ENCODE results near the gene RXRA. TPM values are rescaled to one million over a fixed set of nuclear protein-coding genes. Genes with fewer than 3 reads are reported as not detected.

RXRA gene
- total and polyA plus RNA-seq, 2 donors (not counting 3 experiments of a cell fraction or from before 2014, with no cell fraction given): 15.4 to 37.4 TPM

DNA sequence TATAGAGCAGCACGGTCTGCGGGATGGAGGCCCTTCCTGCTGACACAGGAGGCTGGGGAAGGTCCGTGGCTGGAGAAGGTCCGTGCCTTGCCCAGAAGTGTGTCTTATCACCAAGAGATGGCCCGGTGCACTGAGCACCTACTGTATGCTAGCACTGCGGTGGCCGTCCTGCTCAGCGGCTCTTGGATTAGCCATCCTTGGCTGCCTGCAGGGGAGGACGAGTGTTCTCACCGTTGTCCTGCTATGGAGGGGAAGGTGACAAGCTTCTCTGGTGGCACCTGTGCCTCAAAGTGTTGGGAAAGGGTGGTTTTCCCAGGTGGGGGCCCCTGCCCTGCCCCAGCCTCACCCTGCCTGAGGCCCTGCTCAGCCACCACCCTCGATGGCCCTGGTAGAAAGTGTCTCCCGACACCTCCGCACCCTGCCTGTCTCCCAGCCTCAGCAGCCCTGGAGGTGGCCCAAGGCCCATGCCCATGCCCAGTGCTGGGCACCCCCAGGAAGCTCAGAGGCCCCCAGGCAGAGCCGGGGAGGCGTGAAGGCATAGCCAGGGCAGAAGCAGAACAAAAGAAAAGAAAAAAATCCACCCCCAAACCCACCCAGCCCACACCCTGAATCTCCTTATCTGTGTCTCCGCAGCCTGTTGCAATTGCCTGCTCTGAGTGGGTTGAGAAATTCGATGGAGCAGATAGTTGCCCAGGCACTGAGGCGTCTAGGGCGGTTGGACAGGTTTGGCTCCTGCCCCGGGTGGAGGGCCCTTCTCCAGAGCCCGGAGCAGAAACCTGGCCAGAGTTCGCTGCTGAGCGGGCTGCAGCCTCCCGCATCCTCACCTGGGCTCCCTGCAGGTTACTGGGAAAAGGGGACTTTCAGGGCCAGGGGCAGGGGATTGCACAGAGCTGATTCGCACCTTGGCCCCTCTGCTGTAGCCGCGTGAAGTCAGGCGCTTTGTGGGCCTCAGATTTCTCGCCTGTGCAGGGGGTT, 30.5 kb downstream of the RXRA start:
- intact Hi-C loops (cut with micrococcal nuclease) (no loop called here), dilution Hi-C loops (cut with MboI; ENCODE audit: extremely low pct_ligation_motif_present, low sequenced_read_pairs) (no loop called here)
- FAIRE-seq (no peak), DNase-seq (ENCODE audit: low read depth, low spot score) (no peak)
- H3K9ac ChIP-seq (replicated peaks; ENCODE audit: extremely low read depth, insufficient read depth, low read length): no peak overlapping the region
- H3K9me1 ChIP-seq (replicated peaks; ENCODE audit: control insufficient read depth, extremely low read depth, insufficient read depth, low read length): no peaks in the 10 kb centered on the region
- CTCF ChIA-PET: no interaction called here
- no peak overlapping the region for H3K4me2 ChIP-seq (ENCODE audit: insufficient read depth, low read length)
- TF ChIP-seq FOS (IDR thresholded peaks at IDR 0.05; ENCODE audit: borderline replicate concordance, insufficient read depth, low read length): no peak
- no peak for TF ChIP-seq GATA2 (IDR thresholded peaks at IDR 0.05; ENCODE audit: insufficient read depth, insufficient read length, low read depth, low read length)
- TF ChIP-seq, protein P1, sequence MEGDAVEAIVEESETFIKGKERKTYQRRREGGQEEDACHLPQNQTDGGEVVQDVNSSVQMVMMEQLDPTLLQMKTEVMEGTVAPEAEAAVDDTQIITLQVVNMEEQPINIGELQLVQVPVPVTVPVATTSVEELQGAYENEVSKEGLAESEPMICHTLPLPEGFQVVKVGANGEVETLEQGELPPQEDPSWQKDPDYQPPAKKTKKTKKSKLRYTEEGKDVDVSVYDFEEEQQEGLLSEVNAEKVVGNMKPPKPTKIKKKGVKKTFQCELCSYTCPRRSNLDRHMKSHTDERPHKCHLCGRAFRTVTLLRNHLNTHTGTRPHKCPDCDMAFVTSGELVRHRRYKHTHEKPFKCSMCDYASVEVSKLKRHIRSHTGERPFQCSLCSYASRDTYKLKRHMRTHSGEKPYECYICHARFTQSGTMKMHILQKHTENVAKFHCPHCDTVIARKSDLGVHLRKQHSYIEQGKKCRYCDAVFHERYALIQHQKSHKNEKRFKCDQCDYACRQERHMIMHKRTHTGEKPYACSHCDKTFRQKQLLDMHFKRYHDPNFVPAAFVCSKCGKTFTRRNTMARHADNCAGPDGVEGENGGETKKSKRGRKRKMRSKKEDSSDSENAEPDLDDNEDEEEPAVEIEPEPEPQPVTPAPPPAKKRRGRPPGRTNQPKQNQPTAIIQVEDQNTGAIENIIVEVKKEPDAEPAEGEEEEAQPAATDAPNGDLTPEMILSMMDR (IDR thresholded peaks at IDR 0.05; ENCODE audit: extremely low read depth in 1 of 2, insufficient read depth in 1 of 2, low read depth in 1 of 2, low read length in 2 of 2): no peak
- TF ChIP-seq MYC (IDR thresholded peaks at IDR 0.05; ENCODE audit: low read depth, low read length): no peak
- no peak for TF ChIP-seq POLR2A (IDR thresholded peaks at IDR 0.05; ENCODE audit: low read depth, low read length)
- TF ChIP-seq JUN (IDR thresholded peaks at IDR 0.05; ENCODE audit: borderline replicate concordance, insufficient read depth, insufficient read length, low read depth): no peak
- TF ChIP-seq EZH2 (IDR thresholded peaks at IDR 0.05; ENCODE audit: borderline replicate concordance, low read depth, low read length, severe bottlenecking): no peak
- no peak for TF ChIP-seq POLR2AphosphoS5 (IDR thresholded peaks at IDR 0.05; ENCODE audit: insufficient read depth, low read depth, low read length)
- TF ChIP-seq MAX (IDR thresholded peaks at IDR 0.05; ENCODE audit: insufficient read depth, insufficient read length): no peak
- no peak overlapping the region for H3K27ac ChIP-seq (ENCODE audit: insufficient read depth, low read depth, low read length)
- POLR2A ChIA-PET: no interaction called here
- peaks cover 2% of the 10 kb centered on the region for H3K79me2 ChIP-seq (ENCODE audit: control insufficient read depth, insufficient read depth, low read length)
- H3K4me1 ChIP-seq (ENCODE audit: control insufficient read depth, extremely low read depth, insufficient read depth, low read length): peaks cover 10% of the 10 kb centered on the region
- no peaks in the 10 kb centered on the region for H3K36me3 ChIP-seq (ENCODE audit: control insufficient read depth in 2 of 2, extremely low read depth in 1 of 2, insufficient read depth in 2 of 2, low read length in 2 of 2)
- H3K9me3 ChIP-seq (replicated peaks; ENCODE audit: control insufficient read depth, insufficient read depth, low read length): no peaks in the 10 kb centered on the region
- BruUV-seq (replicated peaks): no TSS peak
- no peak overlapping the region for H3K4me3 ChIP-seq (replicated peaks in 1 of 3; ENCODE audit: insufficient read depth in 1 of 3, low read depth in 1 of 3, low read length in 3 of 3)
- no peak overlapping the region for H2AFZ ChIP-seq (ENCODE audit: low read depth, low read length)
- no peaks in the 10 kb centered on the region for H3K27me3 ChIP-seq (ENCODE audit: control insufficient read depth in 2 of 2, insufficient read depth in 2 of 2, low read length in 2 of 2)
- H4K20me1 ChIP-seq (replicated peaks; ENCODE audit: control insufficient read depth, extremely low read depth, insufficient read depth, low read length): no peaks in the 10 kb centered on the region

Measured in endothelial cell of umbilical vein (primary cell).